ENCODE data around the gene CGB3.

DNA sequence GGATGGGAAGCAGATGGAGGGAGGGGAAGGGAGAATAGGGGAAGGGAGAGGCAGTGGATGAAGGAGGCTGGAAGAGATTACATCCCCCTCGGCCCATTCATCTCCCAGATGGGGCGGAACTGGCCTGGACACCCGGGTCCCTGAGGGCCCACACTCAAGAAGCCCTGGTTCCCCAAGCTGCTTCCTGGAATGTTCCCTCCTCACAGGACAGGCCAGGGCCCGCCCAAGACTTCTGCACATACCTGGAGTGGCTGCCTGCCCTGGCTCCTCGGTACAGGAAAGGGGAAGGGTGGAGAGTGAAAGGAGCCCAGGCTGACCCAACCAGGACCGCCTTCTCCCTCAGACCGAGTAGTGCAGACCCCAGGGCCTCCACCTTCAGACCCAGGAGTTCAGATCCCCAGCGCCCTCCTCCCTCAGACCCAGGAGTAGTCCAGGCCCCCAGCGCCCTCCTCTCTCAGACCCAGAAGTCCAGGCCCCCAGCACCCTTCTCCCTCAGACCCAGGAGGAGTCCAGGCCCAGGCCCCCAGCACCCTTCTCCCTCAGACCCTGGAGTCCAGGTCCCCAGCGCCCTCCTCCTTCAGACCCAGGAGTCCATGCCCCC lies 40.0 kb upstream of the CGB3 start:
- TF ChIP-seq POLR2A (IDR thresholded peaks at IDR 0.05): no peak
- TF ChIP-seq, protein P1, sequence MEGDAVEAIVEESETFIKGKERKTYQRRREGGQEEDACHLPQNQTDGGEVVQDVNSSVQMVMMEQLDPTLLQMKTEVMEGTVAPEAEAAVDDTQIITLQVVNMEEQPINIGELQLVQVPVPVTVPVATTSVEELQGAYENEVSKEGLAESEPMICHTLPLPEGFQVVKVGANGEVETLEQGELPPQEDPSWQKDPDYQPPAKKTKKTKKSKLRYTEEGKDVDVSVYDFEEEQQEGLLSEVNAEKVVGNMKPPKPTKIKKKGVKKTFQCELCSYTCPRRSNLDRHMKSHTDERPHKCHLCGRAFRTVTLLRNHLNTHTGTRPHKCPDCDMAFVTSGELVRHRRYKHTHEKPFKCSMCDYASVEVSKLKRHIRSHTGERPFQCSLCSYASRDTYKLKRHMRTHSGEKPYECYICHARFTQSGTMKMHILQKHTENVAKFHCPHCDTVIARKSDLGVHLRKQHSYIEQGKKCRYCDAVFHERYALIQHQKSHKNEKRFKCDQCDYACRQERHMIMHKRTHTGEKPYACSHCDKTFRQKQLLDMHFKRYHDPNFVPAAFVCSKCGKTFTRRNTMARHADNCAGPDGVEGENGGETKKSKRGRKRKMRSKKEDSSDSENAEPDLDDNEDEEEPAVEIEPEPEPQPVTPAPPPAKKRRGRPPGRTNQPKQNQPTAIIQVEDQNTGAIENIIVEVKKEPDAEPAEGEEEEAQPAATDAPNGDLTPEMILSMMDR (IDR thresholded peaks at IDR 0.05): no peak
- no peak for TF ChIP-seq EP300 (IDR thresholded peaks at IDR 0.05)
- TF ChIP-seq POLR2AphosphoS5 (IDR thresholded peaks at IDR 0.05): no peak
